ENCODE results near the gene RNASET2. TPM values are rescaled to one million over a fixed set of nuclear protein-coding genes. Genes with fewer than 3 reads are reported as not detected.

RNASET2 gene
- total and polyA plus RNA-seq, 2 experiments from 2014 or later: 144 to 266 TPM

- Histone ChIP-seq H3K27me3 (no peaks in the 10 kb centered on the region), H3K9me2 (replicated peaks; ENCODE audit: insufficient read depth) (no peaks in the 10 kb centered on the region), H3K4me1 (ENCODE audit: insufficient read depth) (no peaks in the 10 kb centered on the region), H3K36me3 (replicated peaks; ENCODE audit: insufficient read depth, low read depth) (no peaks in the 10 kb centered on the region), H2AFZ (no peak overlapping the region), H3K9me3 (ENCODE audit: low read depth) (no peaks in the 10 kb centered on the region), H3K79me2 (no peaks in the 10 kb centered on the region), H3K4me3 (no peak overlapping the region), H3K27ac (no peak overlapping the region), H3K4me2 (no peak overlapping the region), H4K20me1 (ENCODE audit: insufficient read depth, poor library complexity, severe bottlenecking) (no peaks in the 10 kb centered on the region)
- 92% methylated on average over 13 of the region's 13 CpGs for WGBS (ENCODE audit: low lambda C conversion rate, missing lambda C conversion rate)
- no peak for TF ChIP-seq EZH2 (IDR thresholded peaks at IDR 0.05; ENCODE audit: borderline replicate concordance)
- DNase-seq (ENCODE audit: low spot score): no peak
Observed at GRCh38 chr6:166903500-166903899, 52.9 kb downstream of the RNASET2 start.

- no peaks in the 10 kb centered on the region for H3K27me3 ChIP-seq
- no peaks in the 10 kb centered on the region for H3K4me1 ChIP-seq (ENCODE audit: insufficient read depth)
- H3K4me2 ChIP-seq: no peak overlapping the region
- no peaks in the 10 kb centered on the region for H3K9me3 ChIP-seq (ENCODE audit: low read depth)
- no peak overlapping the region for H3K27ac ChIP-seq
- H3K4me3 ChIP-seq: no peak overlapping the region
- no peaks in the 10 kb centered on the region for H3K79me2 ChIP-seq
- TF ChIP-seq EZH2phosphoT487 (IDR thresholded peaks at IDR 0.05; ENCODE audit: low read depth, severe bottlenecking, unreplicated experiment) (no peak), CTCF (IDR thresholded peaks at IDR 0.05; ENCODE audit: poor library complexity) (no peak), EZH2 (IDR thresholded peaks at IDR 0.05; ENCODE audit: borderline replicate concordance) (no peak)
- 79% methylated on average over 8 of the region's 8 CpGs for WGBS (ENCODE audit: low lambda C conversion rate, missing lambda C conversion rate)
- no peaks in the 10 kb centered on the region for H3K9me2 ChIP-seq (replicated peaks; ENCODE audit: insufficient read depth)
- H2AFZ ChIP-seq: no peak overlapping the region
- no peaks in the 10 kb centered on the region for H3K36me3 ChIP-seq (replicated peaks; ENCODE audit: insufficient read depth, low read depth)
- H4K20me1 ChIP-seq (ENCODE audit: insufficient read depth, poor library complexity, severe bottlenecking): no peaks in the 10 kb centered on the region
- no peak for DNase-seq (ENCODE audit: low spot score)
Observed at GRCh38 chr6:166903027-166903426, 53.3 kb downstream of the RNASET2 start.

GRCh38 chr6:166902211-166902755 is 54.1 kb downstream of the RNASET2 start:
- H4K20me1 ChIP-seq (ENCODE audit: insufficient read depth, poor library complexity, severe bottlenecking): no peaks in the 10 kb centered on the region
- no peak overlapping the region for H3K4me2 ChIP-seq
- no peak overlapping the region for H3K27ac ChIP-seq
- no peaks in the 10 kb centered on the region for H3K9me2 ChIP-seq (replicated peaks; ENCODE audit: insufficient read depth)
- no peak for DNase-seq (ENCODE audit: low spot score)
- no peaks in the 10 kb centered on the region for H3K36me3 ChIP-seq (replicated peaks; ENCODE audit: insufficient read depth, low read depth)
- TF ChIP-seq CTCF (IDR thresholded peaks at IDR 0.05; ENCODE audit: poor library complexity): no peak
- no peak for TF ChIP-seq EZH2 (IDR thresholded peaks at IDR 0.05; ENCODE audit: borderline replicate concordance)
- TF ChIP-seq EZH2phosphoT487 (IDR thresholded peaks at IDR 0.05; ENCODE audit: low read depth, severe bottlenecking, unreplicated experiment): no peak
- no peaks in the 10 kb centered on the region for H3K27me3 ChIP-seq
- no peaks in the 10 kb centered on the region for H3K4me1 ChIP-seq (ENCODE audit: insufficient read depth)
- H3K4me3 ChIP-seq: no peak overlapping the region
- H3K79me2 ChIP-seq: no peaks in the 10 kb centered on the region
- WGBS (ENCODE audit: low lambda C conversion rate, missing lambda C conversion rate): 94% methylated on average over 32 of the region's 33 CpGs
- no peaks in the 10 kb centered on the region for H3K9me3 ChIP-seq (ENCODE audit: low read depth)
- H2AFZ ChIP-seq: no peak overlapping the region

- Histone ChIP-seq H3K4me2 (no peak overlapping the region), H3K4me3 (no peak overlapping the region), H3K79me2 (no peaks in the 10 kb centered on the region), H3K27me3 (no peaks in the 10 kb centered on the region), H3K4me1 (ENCODE audit: insufficient read depth) (no peaks in the 10 kb centered on the region), H3K9me3 (ENCODE audit: low read depth) (no peaks in the 10 kb centered on the region), H4K20me1 (ENCODE audit: insufficient read depth, poor library complexity, severe bottlenecking) (no peaks in the 10 kb centered on the region), H3K9me2 (replicated peaks; ENCODE audit: insufficient read depth) (no peaks in the 10 kb centered on the region), H3K27ac (no peak overlapping the region), H3K36me3 (replicated peaks; ENCODE audit: insufficient read depth, low read depth) (no peaks in the 10 kb centered on the region), H2AFZ (no peak overlapping the region)
- WGBS (ENCODE audit: low lambda C conversion rate, missing lambda C conversion rate): 98% methylated on average over 37 of the region's 45 CpGs
- DNase-seq (ENCODE audit: low spot score): no peak
- TF ChIP-seq EZH2 (IDR thresholded peaks at IDR 0.05; ENCODE audit: borderline replicate concordance) (no peak), EZH2phosphoT487 (IDR thresholded peaks at IDR 0.05; ENCODE audit: low read depth, severe bottlenecking, unreplicated experiment) (no peak)
Observed at GRCh38 chr6:166901626-166902025, 54.7 kb downstream of the RNASET2 start.

Measured in hepatocyte (in vitro differentiated cells).